Measurements from ENCODE around the gene LDLRAD4.
"Not testable (repeated sequence)": the region's sequence is repeated elsewhere in the genome, so short reads cannot be mapped to it uniquely, and the experiment has no call there.

Gene LDLRAD4

GRCh38 chr18:13470516-13471197, 252.1 kb downstream of the LDLRAD4 start:
- DNase-seq (ENCODE audit: low read depth) = no peak

- no peak for DNase-seq (ENCODE audit: low read depth)
Observed at GRCh38 chr18:13471198-13471845, 252.8 kb downstream of the LDLRAD4 start.

GRCh38 chr18:13471971-13472628, 253.5 kb downstream of the LDLRAD4 start:
- DNase-seq (ENCODE audit: low read depth) = no peak

GRCh38 chr18:13473751-13474150, 255.2 kb downstream of the LDLRAD4 start:
- no peak for DNase-seq (ENCODE audit: low read depth)

- DNase-seq (ENCODE audit: low read depth) = no peak
Observed at GRCh38 chr18:13474336-13474735, 255.8 kb downstream of the LDLRAD4 start.

- no peak for DNase-seq (ENCODE audit: low read depth)
Observed at GRCh38 chr18:13474907-13475545, 256.5 kb downstream of the LDLRAD4 start.

GRCh38 chr18:13476312-13476711, 257.8 kb downstream of the LDLRAD4 start:
- DNase-seq (ENCODE audit: low read depth) = not testable (repeated sequence)

- DNase-seq (ENCODE audit: low read depth) = no peak
Observed at GRCh38 chr18:13477147-13477683, 258.7 kb downstream of the LDLRAD4 start.

GRCh38 chr18:13480571-13481255, 262.2 kb downstream of the LDLRAD4 start:
- no peak for DNase-seq (ENCODE audit: low read depth)

- no peak for DNase-seq (ENCODE audit: low read depth)
Observed at GRCh38 chr18:13481331-13481730, 262.8 kb downstream of the LDLRAD4 start.

GRCh38 chr18:13481820-13482617, 263.5 kb downstream of the LDLRAD4 start:
- DNase-seq (ENCODE audit: low read depth) = no peak

- DNase-seq (ENCODE audit: low read depth) = no peak
Observed at GRCh38 chr18:13482618-13482945, 264.0 kb downstream of the LDLRAD4 start.

- DNase-seq (ENCODE audit: low read depth) = no peak
Observed at GRCh38 chr18:13483316-13484270, 265.0 kb downstream of the LDLRAD4 start.

GRCh38 chr18:13485182-13485581, 266.6 kb downstream of the LDLRAD4 start:
- no peak for DNase-seq (ENCODE audit: low read depth)

GRCh38 chr18:13485604-13486003, 267.0 kb downstream of the LDLRAD4 start:
- no peak for DNase-seq (ENCODE audit: low read depth)

- DNase-seq (ENCODE audit: low read depth) = no peak
Observed at GRCh38 chr18:13486284-13486683, 267.7 kb downstream of the LDLRAD4 start.

GRCh38 chr18:13486686-13487085, 268.1 kb downstream of the LDLRAD4 start:
- no peak for DNase-seq (ENCODE audit: low read depth)

- no peak for DNase-seq (ENCODE audit: low read depth)
Observed at GRCh38 chr18:13487237-13487636, 268.7 kb downstream of the LDLRAD4 start.

- DNase-seq (ENCODE audit: low read depth) = no peak
Observed at GRCh38 chr18:13488281-13488929, 269.8 kb downstream of the LDLRAD4 start.
